ENCODE data around the gene GNG2.

Gene GNG2

GRCh38 chr14:52014601-52015267, 154.3 kb downstream of the GNG2 start:
- in situ Hi-C loops (cut with HindIII; ENCODE audit: low pct_unique_long_range_greater_than_20kb, low sequenced_read_pairs) = no loop called here
- DNase-seq (ENCODE audit: low read depth in 1 of 2, low spot score in 1 of 2) = no peak
- TF ChIP-seq JUND (IDR thresholded peaks at IDR 0.05; ENCODE audit: low read depth) = no peak

DNA sequence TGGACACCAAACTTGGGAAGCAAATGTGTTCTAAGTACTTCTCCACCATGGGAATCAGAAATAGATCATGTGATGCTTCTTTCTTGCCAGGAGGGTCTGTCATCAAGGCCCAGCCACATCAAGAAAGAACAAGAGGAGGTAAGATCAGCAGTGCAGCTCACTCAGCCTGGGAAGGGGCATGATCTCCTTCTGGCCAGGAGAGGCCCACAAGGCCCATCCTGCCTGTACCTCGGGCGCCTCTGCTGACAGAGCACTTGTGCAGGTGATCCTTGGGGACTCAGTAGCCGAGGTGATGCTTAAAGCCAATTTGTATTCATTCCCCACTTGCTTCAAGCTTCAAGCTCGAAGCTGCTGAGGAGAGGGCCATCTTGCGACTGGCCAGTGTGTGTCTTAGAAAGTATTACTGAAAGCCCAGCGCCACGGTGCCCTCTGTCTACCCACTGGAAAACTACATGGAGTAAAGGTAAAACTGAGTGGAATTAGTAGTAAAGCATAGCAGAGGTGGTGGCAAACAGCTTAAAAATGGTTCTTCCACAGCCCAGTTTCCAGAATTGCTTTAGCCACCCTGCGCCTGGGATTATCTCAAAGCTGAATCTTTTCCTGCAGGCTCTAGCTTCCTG, 155.1 kb downstream of the GNG2 start:
- peak; percentile 17 to 64 for DNase-seq (ENCODE audit: low read depth in 1 of 2, low spot score in 1 of 2)
- TF ChIP-seq JUND (IDR thresholded peaks at IDR 0.05; ENCODE audit: low read depth) = no peak
- in situ Hi-C loops (cut with HindIII; ENCODE audit: low pct_unique_long_range_greater_than_20kb, low sequenced_read_pairs) = no loop called here

DNA sequence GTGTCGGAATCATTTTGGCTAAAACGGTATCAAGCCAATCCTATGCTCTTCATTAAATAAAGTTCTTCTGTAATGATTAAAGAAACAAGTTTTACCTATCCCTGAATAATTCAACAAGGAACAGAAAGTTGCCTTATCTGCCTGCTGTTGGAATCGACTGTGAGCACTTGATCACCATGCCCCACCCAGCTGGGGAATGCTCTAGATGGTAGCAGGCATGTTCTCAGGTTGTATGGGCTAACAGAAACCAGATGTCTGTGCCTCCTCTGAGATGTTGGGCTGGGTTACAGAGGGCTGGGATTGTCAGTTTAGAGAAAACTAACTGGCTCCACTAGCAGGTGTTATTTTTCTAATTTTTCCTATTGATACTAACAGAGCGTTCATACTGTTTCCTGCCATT, 157.8 kb downstream of the GNG2 start:
- DNase-seq (ENCODE audit: low read depth in 1 of 2, low spot score in 1 of 2) = no peak
- TF ChIP-seq JUND (IDR thresholded peaks at IDR 0.05; ENCODE audit: low read depth) = no peak
- in situ Hi-C loops (cut with HindIII; ENCODE audit: low pct_unique_long_range_greater_than_20kb, low sequenced_read_pairs) = no loop called here

- no peak for DNase-seq (ENCODE audit: low read depth in 1 of 2, low spot score in 1 of 2)
- no peak for TF ChIP-seq JUND (IDR thresholded peaks at IDR 0.05; ENCODE audit: low read depth)
- in situ Hi-C loops (cut with HindIII; ENCODE audit: low pct_unique_long_range_greater_than_20kb, low sequenced_read_pairs) = no loop called here
These were observed 158.6 kb downstream of the GNG2 start for GRCh38 chr14:52018970-52019369.
